HG03095 (cell line): ENCODE results near the gene FAM89B.

Experiments
- ATAC-seq: cut with Tn5 transposase; IDR thresholded peaks from one replicate; pipeline ENCODE4 v1.9.1; 2021; ENCODE audit warnings: moderate library complexity; ENCODE audit not compliant: unreplicated experiment

The FAM89B gene

DNA sequence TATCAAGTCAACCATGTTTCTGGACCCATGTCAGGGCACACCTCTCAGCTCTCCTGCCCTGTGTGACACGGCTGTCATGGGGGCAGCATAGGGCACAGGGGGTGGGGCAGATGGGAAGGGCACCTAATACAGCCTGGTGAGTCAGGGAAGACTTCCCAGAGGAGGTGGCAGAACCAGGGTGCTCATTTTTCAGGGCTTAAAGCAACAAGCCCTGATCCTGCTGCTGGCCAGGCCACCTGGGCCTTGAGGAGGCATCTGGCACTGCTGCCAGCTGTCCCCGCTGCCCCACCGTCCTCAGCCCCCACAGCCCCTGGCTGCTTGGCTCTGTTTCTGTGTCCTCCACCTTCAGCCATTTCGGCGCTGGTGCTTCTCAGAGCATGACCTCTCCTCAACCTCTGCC is 37.3 kb downstream of the FAM89B start:
- no peak for ATAC-seq

DNA sequence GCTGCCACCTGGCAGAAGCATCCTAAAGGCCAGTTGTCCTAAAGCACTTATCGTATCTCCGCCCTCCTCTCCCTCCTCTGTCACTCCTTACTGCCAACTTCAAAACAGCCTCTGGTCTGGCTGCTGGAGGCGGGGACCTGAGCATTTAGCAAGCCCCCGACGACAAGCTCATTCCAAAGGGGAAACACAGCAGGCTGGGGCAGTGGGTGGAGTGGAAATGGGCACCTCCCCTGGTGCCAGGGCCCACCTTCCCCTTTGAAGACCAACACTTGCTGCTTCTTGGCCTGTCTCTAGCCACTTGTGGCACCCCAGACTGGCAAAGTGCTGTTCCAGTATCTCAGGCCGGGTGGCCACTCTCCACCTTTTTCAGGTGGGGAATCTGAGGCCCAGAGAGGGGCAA is 38.1 kb downstream of the FAM89B start:
- no peak for ATAC-seq

DNA sequence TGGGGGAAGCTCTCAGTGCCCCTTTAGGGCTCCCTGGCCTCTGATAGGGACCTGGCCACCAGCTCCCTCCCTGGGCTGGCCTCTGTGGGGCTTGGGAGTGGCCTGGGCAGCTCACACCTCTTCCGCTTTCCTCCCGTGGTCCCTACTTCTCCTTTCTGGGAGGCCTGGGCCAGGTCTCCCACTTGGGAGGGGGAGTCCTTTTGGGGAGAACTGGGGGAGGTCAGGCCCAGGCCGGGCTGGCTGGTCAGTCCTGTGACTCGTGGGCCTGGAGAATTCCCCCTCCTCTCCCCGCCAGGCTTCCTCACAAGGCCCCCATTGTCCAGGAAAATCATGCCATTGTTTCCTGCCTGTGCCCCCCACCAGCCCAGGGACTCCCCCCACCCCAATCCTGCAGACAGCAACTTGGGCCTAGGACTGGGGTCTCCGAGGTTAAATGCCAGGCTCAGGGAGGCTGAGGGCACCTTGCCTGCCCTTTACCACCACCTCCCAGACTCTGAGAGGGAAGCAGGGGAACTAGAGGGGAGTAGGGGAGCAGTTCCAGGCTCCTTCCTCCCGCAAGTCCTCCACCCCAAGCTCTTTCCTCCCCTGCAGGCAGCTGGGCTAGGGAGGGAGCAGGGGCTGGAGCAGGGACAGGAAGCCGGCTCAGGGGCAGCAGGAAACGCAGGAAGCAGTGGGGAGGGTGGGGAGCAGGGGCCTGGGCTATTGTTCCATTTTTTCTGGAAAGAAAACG is 38.9 kb downstream of the FAM89B start:
- ATAC-seq: no peak

DNA sequence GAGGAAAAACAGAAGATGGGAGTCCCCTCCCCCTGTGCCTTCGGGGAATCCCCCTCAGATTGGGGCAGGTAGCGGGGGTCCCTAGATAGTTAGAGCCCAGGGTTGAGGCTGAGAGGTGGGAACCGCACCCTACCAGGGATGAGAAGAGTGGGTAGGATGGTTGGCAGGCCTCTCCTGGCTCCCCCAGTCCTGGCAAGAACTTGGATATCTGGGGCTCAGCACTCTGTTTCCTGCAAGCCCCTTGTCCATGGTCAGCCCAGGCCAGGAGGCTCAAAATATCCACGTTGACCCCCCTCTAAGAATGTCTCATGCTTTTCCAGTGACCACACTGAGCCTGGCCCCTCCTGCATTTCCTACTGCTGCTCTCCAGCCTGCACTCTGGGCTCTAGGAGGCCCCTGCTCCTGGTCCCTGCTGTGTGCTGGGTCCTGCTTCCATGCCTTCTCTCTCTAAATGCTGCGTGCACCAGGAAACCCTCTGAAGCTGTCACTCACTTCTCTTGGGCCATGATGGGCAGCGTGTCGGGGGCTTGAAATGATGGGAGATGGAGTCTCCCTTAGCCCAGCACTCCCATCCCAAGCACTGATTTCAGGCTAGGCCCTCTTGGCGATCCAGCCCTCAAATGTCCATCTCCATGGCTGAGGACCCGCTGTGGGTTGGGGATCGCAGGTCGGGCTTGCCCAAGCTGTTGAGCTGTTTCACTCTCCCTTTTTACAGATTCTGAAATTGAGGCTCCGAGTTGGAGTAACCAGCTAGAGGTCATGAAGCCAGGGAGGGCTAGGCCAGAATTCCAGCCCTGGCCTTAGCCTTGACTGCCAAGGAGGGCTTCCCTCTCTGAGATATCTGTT is 39.6 kb downstream of the FAM89B start:
- ATAC-seq: no peak

DNA sequence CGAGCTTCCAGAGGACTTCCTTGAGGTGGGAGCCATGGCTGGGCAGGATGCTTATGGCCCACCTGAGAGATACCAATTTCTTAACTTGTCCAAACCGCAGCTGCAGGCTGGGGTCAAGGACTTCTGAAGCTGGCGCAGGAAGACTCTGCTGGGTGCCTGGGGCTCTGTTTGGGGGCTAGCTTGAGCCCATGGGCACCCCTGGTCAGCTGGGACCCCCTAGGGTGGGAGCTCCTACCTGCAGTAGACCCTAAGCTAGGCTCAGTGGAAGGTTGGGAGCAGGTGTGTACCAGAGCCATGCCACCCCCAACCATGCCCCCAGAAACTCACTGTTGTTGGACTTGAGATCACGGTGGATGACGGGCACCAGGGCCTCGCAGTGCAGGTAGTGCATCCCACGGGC is 40.4 kb downstream of the FAM89B start:
- ATAC-seq: no peak

DNA sequence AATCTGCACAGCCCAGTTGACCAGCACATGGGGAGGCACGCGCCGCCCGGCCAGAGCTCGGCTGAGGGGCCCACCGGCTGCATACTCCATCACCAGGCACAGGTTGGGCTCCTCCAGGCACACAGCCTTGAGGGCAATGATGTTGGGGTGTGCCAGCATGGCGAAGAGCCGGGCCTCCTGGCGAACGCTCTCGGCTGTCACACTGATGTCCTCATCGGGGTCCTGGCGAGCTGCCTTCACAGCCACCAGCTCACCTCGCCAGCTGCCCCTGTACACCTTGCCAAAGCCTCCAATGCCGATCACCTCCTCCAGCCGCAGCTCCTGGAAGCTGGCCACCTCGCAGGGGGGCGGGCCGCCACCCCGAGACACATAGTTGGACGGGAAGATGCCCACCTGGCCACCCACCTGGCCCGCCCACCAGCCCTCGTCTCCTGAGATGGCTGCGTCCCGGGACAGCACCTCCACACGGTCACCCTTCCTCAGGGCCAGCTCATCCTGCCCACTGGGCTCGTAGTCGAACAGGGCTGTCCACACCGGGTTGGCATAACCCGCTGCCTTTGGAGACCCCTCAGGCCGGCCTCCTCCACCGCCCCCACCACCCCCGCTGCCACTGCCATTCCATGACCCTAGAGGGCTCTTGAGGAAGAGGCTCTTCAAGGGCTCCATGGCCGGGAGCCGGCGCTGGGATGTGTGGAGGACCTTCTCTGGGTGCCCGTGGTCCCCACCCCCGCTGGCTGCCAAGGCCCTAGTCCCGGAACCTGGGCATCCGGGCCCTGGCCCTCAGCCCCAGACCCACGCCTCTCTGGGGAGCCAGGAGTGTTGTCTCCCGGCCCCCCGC is 41.0 kb downstream of the FAM89B start:
- no peak for ATAC-seq

DNA sequence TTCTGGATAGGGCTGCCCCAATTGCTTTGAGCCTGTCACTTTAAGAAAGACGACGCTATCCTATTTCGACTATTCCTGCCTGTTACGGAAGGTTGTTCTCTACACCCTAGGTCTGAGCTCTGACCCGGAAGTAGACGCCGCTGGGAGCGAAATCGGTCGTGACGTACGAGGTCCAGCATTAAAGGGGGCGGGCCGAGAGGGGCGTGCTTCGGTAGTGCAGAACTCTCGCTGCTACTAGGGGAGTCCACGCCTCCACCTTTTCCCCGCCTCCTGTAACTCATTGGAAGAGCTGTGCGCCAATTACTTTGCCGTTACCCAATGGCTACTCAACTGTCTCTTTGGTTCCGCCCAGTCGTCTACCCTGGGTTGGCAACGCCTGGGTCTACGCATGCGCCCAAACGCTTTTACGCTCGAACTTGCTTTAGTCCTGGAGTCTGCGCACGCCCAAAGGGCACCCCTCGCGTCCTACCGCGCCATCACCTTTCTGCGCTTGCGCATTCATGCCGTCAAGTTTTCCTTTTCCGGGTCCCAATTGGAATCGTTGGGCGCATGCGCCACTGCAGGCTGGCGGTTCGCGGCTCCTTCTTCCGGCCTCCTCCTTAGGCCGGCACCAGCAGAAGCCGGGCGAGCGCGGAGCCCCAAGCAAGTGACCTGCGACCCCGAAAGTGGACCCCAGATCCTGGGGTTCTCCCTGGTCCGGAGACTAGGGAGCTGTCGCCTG is 43.1 kb downstream of the FAM89B start, which contains the start of gene PCNX3:
Gene PCNX3, plus strand, starts transcription at position 548 of the 721 bp plus-strand sequence. CDS start 536 bp downstream, outside the sequence.
- ATAC-seq: peak; percentile 59

DNA sequence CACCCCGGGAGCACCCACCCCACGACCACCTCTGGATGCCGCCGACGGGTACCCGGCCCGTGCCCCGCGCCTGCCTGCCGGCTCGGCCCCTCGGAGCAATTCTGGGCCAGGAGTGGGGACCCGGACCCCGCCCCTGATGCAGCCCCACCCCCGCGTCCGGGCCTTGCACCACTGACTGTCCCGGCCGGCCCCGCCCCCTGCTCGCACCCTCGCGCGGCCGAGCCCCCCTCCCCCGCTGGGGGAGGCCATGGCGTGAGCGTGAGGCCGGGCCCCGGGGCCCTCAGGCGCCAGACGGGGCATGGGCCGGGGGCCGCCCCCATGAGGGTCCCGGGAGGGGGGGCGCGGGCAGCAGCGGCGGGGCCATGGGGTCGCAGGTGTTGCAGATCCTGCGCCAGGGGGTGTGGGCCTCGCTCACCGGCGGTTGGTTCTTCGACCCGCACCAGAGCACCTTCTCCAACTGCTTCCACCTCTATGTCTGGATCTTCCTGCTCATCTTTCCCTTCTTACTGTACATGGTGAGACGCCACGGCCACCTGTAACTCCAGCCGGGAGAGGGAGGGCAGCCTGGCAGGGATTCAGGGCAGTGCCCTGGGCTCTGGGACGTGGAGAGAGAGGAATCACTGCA is 43.7 kb downstream of the FAM89B start:
- no peak for ATAC-seq

DNA sequence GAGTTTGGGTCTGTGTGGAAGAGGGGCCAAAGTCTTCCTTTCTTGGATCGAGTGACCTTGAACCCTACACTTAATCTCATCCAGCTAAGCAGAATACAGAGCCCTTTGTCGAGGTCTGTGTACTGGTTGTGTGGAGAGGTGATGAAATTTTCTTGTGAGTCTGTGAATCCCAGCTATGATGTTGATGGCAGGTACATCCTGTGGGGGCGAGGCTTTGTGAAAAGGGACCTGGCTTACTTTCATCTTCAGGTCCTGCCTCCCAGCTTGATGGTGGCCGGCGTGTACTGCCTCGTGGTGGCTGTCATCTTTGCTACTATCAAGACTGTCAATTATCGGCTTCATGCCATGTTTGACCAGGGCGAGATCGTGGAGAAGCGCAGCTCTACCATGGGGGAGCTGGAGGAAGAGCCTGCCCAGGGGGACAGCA is 44.2 kb downstream of the FAM89B start:
- no peak for ATAC-seq

DNA sequence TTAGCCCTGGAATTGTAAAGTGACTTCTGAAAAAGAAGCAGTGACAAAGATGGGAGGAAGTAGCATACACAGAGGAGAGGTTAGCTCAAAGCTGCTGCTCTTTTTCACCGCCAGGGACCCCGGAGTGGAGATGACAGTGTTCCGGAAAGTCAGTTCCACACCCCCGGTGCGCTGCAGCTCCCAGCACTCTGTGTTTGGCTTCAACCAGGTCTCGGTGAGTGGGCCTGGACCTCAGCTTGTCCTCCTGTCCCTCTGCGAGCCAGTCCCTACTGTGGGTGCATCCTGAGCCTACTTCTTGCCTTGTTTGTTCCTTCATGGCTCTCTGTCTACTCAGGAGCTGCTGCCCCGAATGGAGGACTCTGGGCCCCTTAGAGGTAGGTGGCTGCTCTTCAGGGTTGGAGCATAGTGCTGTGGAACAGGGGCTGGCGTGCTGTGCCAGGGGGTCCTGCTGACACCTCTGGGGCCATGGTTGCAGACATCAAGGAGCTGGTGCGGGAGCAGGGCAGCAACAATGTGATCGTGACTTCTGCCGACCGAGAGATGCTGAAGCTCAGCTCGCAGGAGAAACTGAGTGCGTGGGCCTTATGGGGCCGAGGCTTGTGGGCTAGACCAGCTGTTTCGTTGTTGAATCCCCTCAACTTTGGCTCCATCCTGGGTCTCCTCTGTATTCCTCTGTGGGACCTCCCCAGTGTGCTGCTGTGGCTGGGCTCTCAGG is 45.0 kb downstream of the FAM89B start:
- no peak for ATAC-seq

DNA sequence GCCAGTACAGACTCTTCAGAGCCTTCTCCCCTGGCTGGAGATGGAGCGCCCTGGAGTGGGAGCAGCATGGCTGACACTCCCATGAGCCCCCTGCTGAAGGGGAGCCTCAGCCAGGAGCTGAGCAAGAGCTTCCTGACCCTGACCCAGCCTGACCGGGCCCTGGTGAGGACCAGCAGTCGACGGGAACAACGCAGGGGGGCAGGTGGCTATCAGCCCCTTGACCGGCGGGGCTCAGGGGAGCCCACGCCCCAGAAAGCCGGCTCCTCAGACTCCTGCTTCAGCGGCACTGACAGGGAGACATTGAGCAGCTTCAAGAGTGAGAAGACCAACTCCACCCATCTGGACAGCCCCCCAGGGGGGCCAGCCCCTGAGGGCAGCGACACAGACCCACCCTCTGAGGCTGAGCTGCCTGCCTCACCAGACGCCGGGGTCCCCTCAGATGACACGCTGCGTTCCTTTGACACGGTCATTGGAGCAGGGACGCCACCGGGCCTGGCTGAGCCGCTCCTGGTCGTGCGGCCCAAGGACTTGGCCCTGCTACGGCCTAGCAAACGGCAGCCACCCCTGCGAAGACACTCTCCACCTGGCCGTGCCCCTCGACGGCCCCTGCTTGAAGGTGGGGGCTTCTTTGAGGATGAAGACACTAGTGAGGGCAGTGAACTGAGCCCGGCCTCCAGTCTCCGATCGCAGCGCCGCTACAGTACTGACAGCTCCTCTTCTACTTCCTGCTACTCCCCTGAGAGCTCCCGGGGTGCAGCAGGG is 45.8 kb downstream of the FAM89B start:
- no peak for ATAC-seq

DNA sequence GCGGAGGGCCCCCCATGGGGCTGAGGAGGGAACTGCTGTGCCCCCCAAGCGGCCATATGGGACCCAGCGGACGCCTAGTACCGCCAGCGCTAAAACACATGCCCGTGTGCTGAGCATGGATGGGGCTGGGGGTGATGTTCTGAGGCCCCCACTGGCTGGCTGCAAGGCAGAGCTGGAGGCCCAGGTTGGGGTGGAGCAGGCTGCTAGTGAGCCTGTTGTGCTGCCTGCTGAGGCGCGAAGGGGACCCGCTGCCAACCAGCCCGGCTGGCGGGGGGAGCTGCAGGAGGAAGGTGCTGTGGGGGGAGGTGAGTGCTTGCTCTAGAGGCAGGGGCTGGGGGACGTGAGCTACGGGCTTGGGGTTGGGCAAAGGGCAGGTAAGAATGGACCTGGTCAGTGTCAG is 46.4 kb downstream of the FAM89B start:
- no peak for ATAC-seq

DNA sequence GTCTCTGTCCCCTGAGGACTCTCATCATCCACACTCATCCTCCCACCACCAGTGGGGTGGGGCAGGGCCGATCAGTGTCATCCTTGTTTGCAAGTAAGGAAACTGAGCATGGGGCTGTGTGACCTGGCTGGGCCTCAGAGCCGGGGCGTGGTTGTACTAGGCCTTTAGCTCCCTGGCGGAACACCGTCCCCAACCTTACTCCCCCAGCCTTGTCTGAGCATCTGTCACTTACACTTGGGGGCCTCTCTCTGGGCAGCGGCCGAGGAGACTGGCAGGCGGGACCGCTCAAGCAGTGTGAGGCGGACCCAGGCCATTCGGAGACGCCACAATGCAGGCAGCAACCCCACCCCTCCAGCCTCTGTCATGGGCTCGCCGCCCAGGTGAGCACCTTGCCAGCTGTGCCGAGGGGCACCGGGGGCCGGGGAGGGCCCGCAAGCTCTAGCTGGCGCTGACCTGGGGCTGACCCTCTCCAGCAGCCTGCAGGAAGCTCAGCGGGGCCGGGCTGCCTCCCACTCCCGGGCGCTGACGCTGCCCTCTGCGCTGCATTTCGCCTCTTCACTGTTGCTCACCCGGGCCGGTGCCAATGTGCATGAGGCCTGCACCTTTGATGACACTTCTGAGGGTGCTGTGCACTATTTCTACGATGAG is 47.1 kb downstream of the FAM89B start:
- no peak for ATAC-seq

DNA sequence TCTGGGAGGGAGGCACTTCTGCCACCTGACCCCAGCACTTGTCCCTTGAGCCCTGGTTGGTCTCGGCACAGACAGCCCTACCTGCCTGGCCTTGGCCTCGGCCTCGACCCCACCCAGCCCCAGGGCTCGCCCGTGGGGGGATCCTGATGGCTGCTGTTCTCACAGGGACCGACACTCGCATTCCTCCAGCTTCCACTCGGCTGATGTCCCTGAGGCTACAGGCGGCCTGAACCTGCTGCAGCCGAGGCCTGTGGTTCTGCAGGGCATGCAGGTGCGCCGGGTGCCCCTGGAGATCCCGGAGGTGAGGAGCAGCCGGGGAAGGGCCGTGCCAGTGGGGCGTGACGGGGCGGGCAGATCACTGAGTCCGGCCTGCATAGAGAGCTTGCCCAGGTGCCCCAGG is 48.3 kb downstream of the FAM89B start:
- ATAC-seq: no peak

DNA sequence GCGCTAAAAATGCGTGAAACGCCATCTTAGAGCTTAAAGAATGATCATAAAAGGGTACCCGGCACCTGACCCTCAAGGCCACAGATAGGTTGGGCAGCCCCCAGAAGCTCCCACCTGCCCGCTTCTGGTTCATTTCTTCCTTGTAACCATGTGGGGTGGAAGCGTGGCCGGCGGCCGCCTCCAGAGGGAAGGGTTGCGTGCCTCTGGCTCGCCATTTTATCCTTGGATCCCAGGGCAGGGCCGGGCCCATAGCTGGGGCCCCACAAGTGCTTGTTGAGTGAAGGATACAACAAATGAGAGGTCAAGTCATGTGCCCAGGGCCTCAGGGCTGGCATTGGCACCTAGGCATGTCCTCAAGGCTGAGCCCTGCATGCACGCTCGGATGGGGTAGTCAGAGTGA is 49.1 kb downstream of the FAM89B start:
- ATAC-seq: no peak

DNA sequence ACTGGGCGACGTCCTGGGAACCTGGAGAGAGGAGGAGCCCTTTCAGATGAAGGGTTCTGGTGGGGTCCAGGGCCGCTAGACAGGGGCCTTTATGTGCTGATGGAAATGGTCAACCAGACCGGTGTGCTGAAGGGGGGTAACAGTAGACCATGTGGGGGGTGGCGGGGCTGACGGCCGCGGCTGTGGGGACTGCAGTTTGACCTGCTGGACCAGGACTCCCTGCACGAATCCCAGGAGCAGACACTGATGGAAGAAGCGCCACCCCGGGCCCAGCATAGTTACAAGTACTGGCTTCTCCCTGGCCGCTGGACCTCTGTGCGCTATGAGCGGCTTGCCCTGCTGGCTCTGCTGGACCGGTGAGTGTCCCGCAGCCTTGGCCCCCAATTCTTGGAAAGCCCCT is 49.7 kb downstream of the FAM89B start:
- ATAC-seq: no peak

DNA sequence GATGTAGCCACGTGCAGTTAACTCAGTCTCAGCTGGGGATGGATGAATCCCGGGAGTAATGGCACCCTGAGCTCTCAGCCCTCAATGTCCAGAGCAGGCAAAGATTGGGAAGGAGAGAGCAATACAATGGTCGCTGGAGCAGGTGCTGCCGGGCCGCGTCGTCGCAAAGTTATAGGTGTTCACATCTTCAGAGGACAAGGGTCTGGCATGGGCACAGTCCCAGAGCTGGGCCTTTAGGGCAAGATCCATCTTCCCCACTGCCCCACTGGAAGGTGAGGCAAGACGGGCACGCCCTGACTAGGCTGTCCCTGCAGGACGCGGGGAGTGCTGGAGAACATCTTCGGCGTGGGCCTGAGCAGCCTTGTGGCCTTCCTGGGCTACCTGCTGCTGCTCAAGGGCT is 50.8 kb downstream of the FAM89B start:
- no peak for ATAC-seq
